ENCODE data around the gene SRSF3. TPM values are rescaled to one million over a fixed set of nuclear protein-coding genes. Genes with fewer than 3 reads are reported as not detected.
A peak's percentile ranks its signal among the peaks of the same experiment; 100 is the strongest.
"Not testable (repeated sequence)": the region's sequence is repeated elsewhere in the genome, so short reads cannot be mapped to it uniquely, and the experiment has no call there.

SRSF3 gene
- total and polyA plus RNA-seq, 9 of the 15 experiments (the other 6 are each of a cell fraction or from before 2014, with no cell fraction given), result 337 to 1,200 (median 518) TPM

DNA sequence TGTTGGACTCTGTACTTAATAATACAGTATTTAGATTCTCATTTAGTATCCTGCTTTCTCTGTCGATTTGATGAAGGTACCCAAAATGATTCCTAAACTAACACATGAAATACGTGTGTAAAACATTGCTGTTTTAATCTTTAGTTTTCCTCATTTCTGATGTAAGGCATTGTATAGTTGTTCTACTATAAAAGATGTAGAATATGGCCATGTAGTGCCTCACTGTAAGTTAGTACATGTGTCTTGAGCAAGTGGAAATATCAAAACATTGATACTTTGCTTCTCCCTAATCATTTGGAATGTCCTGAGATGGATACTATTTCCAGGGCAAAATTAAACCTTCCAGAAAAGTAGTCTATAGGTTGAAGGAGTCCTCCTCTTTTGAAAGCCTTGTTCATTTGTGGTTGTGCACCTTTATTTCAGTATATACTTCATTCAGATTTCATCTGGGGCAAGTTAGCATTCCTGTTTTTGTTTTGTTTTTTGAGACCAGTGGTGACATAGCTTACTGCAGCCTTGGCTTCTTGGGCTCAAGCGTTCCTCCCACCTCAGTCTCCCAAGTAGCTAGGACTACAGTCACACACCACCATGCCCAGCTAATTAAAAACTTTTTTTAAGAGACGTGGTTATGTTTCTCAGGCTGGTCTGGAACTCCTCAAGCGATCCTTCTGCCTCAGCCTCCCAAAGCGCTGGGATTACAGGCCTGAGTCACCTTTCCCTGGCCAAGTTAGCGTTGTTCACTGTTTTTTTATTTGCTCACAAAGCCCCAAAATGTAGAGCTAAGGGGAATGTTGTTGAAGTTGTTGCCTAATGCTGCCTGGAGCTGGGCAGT is 11.6 kb downstream of the SRSF3 start (continued):
- TF ChIP-seq ZKSCAN8 (CRISPR knock-in tag; IDR thresholded peaks at IDR 0.05), result 0 out of 2 replicates have a peak, but pooled peaks have one; percentile 13
- no peak for TF ChIP-seq PURB (CRISPR knock-in tag; IDR thresholded peaks at IDR 0.05; ENCODE audit: low read depth)
- TF ChIP-seq ZNF436 (CRISPR knock-in tag; IDR thresholded peaks at IDR 0.05), result no peak
- TF ChIP-seq BRCA1 (IDR thresholded peaks at IDR 0.05), result no peak
- no peak for TF ChIP-seq BRCA1 (CRISPR knock-in tag; IDR thresholded peaks at IDR 0.05)
- TF ChIP-seq POLR2B (IDR thresholded peaks at IDR 0.05; ENCODE audit: low read depth, partially characterized antibody), result peak; percentile 25
- TF ChIP-seq SUPT5H (IDR thresholded peaks at IDR 0.05), result peak; percentile 42
- TF ChIP-seq, protein P1, sequence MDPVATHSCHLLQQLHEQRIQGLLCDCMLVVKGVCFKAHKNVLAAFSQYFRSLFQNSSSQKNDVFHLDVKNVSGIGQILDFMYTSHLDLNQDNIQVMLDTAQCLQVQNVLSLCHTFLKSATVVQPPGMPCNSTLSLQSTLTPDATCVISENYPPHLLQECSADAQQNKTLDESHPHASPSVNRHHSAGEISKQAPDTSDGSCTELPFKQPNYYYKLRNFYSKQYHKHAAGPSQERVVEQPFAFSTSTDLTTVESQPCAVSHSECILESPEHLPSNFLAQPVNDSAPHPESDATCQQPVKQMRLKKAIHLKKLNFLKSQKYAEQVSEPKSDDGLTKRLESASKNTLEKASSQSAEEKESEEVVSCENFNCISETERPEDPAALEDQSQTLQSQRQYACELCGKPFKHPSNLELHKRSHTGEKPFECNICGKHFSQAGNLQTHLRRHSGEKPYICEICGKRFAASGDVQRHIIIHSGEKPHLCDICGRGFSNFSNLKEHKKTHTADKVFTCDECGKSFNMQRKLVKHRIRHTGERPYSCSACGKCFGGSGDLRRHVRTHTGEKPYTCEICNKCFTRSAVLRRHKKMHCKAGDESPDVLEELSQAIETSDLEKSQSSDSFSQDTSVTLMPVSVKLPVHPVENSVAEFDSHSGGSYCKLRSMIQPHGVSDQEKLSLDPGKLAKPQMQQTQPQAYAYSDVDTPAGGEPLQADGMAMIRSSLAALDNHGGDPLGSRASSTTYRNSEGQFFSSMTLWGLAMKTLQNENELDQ (CRISPR knock-in tag; IDR thresholded peaks at IDR 0.05; ENCODE audit: borderline replicate concordance), result no peak

DNA sequence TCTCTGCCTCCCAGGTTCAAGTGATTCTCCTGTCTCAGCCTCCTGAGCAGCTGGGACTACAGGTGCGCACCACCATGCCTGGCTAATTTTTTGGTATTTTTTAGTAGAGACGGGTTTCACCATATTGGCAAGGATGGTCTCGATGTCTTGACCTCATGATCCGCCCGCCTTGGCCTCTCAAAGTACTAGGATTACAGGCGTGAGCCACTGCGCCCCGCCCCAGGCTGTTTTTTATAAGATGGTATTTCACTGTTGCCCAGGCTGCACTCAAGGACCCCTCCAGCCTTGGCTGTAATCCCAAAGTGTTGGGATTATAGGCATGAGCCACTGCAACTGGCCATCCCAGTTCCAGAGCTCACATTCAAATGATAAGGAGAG is 13.1 kb downstream of the SRSF3 start:
- H2AFZ ChIP-seq (ENCODE audit: low read depth, low read length); BruUV-seq (replicated peaks); intact Hi-C loops (cut with micrococcal nuclease); H3K27me3 ChIP-seq (ENCODE audit: control insufficient read depth in 2 of 2, insufficient read depth in 2 of 2, low read length in 2 of 2); CTCF ChIA-PET (ENCODE audit: low intra/inter-chr PET ratio); H3K9ac ChIP-seq (ENCODE audit: insufficient read depth in 1 of 2, low read depth in 2 of 2, low read length in 2 of 2); FAIRE-seq; H3K9me3 ChIP-seq (replicated peaks; ENCODE audit: control insufficient read depth, insufficient read depth, low read depth, low read length); H3K4me2 ChIP-seq (ENCODE audit: insufficient read depth, low read length); H3K9me1 ChIP-seq (ENCODE audit: control insufficient read depth, insufficient read depth, low read length); in situ Hi-C loops (cut with MboI); DNase-seq (ENCODE audit: extremely low read depth in 1 of 4, low spot score in 3 of 4); H3K27ac ChIP-seq (ENCODE audit: extremely low read depth, low read depth, low read length); H3K4me1 ChIP-seq (replicated peaks in 1 of 2; ENCODE audit: control insufficient read depth in 2 of 2, insufficient read depth in 2 of 2, low read length in 2 of 2); H3K4me3 ChIP-seq: not testable (repeated sequence)
- Histone ChIP-seq H3K79me2 (ENCODE audit: control insufficient read depth, insufficient read depth, low read length) (peaks cover 38% of the 10 kb centered on the region), H3K36me3 (ENCODE audit: control insufficient read depth, insufficient read depth, low read length) (peaks cover 92% of the 10 kb centered on the region), H4K20me1 (replicated peaks; ENCODE audit: control insufficient read depth, insufficient read depth, low read length) (peaks cover 46% of the 10 kb centered on the region)
- 93% methylated on average over 8 of the region's 8 CpGs for WGBS (ENCODE audit: insufficient coverage, low coverage, missing lambda C conversion rate)
- TF ChIP-seq KAT7 (CRISPR knock-in tag; IDR thresholded peaks at IDR 0.05; ENCODE audit: borderline replicate concordance) (0 out of 2 replicates have a peak, but pooled peaks have one; percentile 13), POLR2AphosphoS5 (IDR thresholded peaks at IDR 0.05; ENCODE audit: control insufficient read depth, insufficient read depth, low read depth, low read length) (peak; percentile 36), TFAP4 (CRISPR knock-in tag; IDR thresholded peaks at IDR 0.05; ENCODE audit: borderline replicate concordance) (0 out of 2 replicates have a peak, but pooled peaks have one; percentile 15), SUPT5H (IDR thresholded peaks at IDR 0.05) (0 out of 2 replicates have a peak, but pooled peaks have one; percentile 10)
- 0 out of 3 replicates have a peak, but pooled peaks have one; percentile 2 for ATAC-seq
- POLR2A ChIA-PET, result interaction anchor here (0.5 to 8.7 kb wide), 23 partner anchors 10 to 580 kb away, joined by 3 to 239 read pairs (median 3); partner anchors contain the start of genes CDKN1A, MAPK14 and SRSF3
